CD4-positive, alpha-beta T cell treated with Interleukin-12 subunit alpha and Interleukin-12 subunit beta, for 1 hour (primary cell): Measurements from ENCODE around the gene NTM.

Experiments
- DNase-seq: peaks from one replicate; pipeline ENCODE4 v3.0.0-alpha.2; 2020

NTM gene

DNA sequence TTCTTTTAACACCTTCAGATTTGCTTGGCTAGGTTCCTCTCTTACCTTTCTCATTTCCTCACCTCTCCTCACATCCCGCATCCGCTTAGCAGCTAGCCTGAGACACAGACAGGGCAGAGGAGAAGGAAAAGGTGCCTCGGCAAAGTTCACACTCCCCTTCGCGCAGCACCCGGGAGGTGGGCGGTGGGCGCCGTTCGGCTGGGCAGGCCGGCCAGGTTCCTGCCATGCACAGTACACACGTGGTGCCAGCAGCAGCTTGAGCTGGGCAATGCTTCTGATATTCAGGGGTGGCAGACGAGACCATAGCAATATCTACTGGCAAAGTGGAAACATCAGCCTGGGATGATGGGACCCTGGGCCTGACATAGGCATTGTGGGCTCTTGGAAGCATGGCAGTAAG lies 3.3 kb downstream of the NTM start:
- DNase-seq = no peak

DNA sequence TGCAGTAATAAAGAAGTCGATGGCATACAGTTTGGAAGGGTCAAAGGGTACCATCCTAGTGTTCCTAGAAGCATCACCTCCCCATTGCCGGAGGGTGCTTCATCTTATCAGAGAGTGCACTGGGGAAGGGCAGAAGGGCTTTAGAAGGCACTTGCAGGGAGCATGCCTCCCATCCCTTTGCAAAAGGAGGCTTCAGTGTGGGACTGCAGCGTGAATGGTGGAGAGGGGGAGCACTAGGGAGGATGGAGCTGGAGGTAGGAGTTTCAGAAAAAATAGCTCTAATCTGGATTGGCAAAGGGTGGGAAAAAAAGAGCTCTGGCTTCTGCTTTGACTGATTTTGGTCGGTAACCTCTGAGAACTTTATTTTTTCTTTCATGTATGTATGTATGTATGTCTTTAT lies 5.0 kb downstream of the NTM start:
- DNase-seq = no peak

DNA sequence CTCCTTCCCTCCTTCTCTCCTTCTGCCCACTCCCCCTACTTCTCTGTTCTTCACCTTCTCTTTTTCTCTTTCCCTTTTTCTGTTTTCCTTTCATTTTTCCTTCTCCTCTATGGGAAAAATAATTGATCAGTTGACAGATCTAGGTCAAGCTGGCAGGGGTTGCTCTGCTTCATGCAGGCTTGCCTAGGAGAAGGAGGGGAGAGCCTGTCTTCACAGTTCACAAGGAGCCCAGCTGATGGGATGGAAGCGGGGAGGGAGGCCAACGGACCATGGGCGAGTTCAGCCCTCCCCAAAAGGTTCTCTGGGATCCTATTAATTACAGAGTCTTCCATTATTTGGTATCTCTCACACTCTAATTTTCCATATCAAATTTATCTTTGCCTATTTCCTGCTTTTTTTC lies 5.5 kb downstream of the NTM start:
- no peak for DNase-seq

DNA sequence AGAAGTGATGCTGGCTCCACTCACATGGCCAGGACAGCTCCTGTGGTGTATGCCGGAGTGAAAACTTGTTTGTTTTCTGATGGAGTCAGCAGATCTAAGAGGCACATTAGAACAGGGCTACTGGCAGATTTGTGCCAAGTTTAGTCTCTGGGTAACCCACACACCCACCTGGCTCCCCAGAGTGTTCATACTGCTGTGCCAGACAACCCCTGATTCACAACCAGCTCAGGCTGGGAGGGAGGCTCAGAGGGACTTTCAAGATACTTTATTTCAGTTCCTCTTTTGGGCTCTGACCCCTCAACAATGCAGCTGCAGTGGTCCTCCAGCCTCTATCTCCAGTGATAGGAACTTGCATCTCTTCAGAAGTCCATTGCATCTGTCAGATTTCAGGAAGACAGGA lies 8.5 kb downstream of the NTM start:
- no peak for DNase-seq

DNA sequence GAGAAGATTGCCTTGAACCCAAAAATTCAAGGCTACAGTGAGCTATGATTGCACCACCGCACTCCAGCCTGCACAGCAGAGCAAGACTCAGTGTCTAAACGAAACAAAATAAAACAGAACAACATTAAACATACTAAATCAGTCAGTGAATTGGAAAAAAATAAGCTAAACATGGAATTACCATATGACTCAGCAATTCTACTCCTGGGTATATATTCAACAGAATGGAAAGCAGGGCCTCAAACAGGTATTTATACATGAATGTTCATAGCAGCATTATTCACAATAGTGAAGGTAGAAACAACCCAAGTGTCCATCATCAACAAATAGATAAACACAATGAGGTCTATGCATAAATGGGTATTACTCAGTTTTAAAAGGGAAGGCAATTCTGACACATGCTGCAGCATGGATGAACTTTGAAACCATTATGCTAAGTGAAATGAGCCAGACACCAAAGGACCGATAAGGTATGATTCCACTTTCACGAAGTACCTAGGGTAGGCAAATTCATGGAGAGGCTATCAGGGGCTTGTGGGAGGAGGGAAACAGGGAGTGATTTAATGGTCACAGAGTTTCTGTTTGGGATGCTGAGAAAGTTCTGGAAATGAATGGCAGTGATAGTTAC lies 15.5 kb downstream of the NTM start:
- no peak for DNase-seq

DNA sequence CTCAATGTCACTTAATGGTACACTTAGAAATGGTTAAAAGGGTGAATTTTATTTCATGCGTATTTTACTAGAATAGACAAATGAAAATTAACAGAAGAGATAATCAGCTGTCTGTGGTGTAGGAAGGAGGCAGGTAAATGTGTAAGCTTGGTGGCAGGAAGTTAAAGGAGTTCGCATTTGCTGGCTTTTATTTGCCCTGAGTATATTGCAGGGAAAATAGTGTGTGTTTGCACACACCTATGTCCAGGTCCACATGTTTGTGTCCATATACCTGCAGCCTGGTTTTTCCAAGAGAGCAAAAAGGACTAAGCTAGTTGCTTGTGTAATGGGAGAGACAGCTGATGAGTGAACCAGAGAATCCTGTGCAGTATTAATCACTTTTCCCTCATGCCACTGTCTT lies 16.0 kb downstream of the NTM start:
- no peak for DNase-seq

DNA sequence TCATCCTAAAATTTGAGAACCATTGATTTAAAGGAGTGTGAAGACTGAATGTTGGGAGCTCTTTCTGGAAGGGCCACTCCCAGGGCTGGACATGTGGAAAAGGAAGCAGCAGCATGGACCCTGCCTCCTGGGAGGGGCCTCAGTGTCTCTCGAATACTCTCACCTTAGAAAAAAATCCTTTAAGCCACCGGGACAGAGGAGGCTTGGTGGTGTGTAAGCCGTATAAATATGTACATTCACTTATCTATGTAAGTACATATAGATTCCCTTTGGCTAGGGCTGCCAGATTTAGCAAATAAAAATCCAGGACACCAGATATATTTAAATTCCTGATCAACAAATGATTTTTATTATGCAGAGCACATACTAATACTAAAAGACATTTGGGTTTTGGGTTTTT lies 17.6 kb downstream of the NTM start:
- DNase-seq = no peak

DNA sequence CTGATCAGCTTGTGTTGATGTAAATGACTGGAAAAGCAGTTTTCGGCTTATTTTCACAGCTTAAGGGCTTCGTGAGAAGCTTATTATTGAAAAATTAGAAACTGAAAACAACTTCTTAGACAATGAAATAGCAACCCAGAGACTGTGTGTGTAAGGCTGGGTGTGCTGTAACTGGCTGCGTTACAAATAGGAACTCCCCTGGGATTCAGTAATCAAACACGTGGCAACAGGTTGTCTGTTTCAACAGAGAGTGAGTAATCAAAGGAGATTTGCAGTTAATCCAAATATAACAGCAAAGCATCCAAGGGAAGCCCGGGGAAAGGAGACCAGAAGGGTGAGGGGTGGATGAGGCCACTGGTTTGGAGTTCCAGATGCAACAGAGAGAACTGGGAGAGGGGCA lies 19.2 kb downstream of the NTM start:
- no peak for DNase-seq

DNA sequence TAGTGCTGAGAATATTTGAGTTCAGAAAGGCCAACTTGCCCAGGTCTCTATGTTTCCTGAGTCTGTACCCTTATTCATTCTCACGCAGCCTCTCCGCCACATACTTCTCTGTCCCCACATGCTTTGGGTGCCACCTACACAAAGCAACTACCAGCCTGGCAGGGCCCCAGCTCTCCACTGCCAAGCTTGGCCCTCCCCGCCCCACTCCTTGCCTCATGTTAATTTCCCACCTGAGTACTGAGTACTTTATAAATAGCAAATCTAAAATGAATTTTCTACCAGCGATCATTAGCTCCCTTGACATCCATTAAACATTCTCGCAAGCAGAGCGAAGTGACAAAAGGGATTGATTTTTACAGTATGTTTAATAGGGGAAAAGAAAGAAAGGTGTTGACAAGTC lies 20.8 kb downstream of the NTM start:
- DNase-seq = no peak

DNA sequence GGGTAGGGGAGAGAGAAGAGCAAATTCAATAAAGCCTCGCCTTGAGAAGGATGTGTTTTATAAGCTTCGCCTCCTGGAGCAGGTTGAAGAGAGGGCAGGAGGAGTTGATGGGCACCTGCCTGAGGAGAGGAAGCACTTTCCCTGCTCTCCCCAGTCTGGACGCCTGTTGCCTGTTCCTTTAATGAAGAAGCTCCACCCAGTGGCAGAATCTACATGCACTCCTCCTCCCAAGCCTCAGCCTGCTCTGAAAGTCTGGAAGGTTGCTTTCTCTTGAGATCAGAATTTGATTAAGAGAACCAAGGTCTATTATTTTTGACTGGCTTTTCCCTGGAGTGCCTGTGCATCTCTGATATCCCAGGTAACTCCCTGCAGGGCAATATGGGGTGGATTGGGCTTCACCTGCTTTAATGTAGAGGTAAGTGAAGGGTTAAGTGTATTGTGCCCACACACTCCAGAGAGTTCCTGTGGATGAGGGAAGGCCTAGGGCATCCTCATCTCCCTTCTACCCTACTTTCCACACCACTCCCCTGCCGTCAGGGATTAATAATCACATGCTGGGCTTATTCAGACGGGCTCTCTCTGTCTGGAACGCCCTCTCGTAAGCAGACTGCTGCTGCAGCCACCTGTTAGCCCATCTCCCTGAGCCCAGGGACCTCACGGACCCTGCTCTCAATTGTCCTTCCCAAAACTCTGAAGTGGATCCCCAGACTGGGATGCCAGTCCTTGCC lies 22.3 kb downstream of the NTM start:
- no peak for DNase-seq

DNA sequence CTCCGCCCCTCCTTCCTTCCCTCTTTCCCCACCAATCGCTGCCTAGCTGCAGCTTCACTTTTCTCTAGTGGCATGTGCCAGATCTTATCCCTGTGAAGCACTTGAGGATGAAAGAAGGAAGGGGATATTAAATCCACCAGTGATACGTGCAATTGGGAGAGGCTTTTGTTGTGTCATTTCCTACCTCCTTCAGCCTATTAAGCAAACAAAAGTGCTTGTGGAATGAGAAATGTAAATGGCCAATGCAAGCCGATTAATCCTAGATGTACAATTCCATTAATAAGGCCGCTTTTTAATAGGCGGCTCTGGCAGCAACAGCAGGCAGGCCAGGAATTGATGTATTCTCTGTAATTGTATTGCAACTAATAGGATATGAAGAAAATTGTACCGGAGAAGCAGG lies 23.3 kb downstream of the NTM start:
- DNase-seq = no peak

DNA sequence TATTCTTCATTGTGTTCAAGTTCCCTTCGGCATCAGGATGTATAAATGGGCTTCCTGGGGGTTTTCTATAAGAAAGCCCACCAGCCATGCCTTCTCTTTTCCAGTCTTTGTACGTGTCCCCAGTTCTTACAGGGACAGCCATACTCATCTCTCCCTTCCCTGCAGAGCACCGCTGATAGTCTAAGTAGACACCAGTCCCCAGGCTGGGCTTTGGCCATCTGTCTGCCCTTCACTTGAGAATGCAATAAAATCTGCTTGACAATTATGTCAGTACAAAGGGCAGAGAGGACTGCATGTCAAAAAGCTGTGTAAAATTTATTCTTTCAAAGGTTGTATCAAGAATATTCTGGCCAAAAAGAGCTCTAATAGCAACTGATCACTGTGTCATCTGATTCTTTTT lies 27.3 kb downstream of the NTM start:
- no peak for DNase-seq

DNA sequence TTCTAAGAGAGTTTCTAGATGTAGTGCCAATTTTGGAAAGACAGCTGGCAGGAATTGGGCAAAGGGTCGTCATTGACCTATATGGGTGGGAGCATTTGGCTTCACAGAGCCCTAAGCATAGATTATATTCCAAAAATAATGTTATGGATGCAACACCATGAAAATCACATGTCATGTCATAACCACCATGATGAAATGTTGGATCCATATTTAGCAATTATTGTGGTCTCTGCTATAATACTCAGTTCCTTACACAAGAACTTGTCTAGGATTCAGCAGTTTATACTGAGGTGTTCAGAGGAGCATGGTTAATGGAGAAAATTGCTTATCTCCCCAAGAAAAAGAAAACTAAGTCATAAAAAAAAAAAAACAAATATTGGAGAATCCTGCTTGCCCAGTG lies 31.6 kb downstream of the NTM start:
- DNase-seq = no peak

DNA sequence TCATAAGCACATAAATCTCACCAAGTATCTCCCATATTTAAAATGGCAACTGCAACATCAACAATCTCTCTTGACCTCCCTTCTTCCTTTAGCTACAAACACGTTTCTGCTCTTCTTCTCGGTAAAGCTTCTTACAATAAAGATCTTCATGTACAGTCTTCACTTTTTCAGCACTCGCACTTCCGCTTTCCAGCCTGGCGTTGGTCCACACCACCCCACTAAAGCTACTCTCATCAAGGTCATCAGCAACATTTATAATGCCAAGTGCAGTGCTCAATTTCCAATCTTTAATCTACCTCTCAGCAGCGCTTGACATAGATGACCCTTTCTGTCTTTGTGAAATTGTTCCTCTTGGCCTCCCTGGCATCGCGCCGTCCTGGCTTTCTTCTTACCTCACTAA lies 33.6 kb downstream of the NTM start:
- DNase-seq = no peak

DNA sequence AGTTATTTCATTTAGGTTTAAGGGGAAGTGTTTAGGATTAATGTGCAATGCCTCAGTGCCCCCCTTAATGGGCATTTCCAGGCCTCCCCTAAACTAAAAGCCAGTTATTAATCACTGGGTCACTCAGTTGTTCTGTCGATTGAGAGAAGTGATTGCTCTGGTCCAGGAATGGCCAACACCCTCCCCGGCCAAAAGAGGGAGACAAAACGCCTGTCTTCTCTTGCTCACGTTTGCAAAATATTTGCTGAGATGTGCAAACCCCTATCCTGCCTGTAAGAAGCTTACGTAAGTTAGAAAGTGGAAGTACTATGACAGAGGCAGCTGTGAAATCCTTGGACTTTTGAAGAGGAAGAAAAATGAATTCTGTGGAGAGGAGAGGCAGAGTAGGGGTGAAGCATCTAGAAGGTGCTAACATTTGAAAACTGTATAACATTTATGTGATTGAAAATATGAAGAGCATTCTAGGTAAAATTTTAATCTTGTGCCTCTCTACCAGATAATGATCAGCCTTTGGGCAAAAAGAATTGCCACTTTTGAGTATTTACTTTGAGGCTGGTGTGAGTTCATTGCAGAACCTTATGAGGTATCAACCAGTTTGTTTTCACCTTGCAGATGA lies 37.7 kb downstream of the NTM start:
- DNase-seq = no peak

DNA sequence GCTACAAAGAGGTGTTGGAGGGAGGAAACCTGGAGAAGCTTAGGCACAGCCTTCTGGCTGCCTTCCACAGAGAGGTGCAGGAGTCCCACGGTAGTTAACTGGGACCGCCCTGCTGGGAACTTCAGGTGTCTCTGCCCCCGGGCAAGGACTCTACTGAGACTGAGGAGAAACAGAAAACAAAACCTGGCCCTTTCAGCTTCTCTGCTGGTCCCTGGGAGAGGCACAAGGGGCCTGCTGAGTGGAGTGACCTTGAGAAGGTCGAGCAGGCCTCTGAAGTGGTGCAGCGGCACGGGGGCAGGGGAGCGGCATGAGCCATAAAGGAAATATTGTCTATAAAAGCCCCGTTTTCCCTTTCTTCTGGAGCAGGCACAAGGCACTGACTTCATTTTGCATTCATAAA lies 38.9 kb downstream of the NTM start:
- no peak for DNase-seq

DNA sequence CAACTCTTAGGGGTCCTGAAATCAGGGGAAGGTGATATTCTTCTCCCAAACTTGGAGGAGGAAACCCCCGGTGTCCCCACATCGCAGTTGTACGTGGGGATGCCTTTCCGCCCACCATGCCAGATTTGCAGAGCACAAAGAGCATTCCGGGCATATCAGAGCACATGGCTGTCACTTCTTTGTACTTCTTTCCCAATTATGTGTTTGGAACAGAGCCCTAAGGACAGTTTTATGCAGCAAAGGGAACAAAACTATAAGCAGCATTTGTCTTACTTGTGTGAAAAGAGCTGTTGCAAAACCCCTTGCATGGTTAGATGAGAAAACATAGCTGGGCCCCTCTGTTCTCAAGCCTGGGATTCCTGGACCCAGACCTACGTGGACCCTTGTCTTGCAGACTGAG lies 41.2 kb downstream of the NTM start:
- DNase-seq = no peak

DNA sequence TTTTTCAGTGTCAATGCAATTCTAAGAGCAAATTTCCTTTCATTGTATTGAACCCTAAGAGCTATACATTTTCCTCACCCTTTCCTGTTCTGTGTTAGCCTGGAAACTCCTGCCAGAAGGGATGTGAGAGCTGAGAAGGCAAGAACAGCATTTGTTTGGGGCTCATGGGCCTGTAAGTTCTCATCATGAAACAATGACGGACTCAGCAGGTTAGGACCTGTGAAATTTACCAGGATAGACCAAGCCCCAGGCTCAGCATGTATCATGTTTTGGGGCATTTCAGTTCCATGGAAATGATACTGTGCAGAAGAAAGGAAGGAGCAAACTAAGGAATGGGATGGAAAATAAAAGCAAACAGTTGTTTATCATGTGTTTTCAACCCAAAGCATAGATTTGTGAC lies 41.6 kb downstream of the NTM start:
- no peak for DNase-seq

DNA sequence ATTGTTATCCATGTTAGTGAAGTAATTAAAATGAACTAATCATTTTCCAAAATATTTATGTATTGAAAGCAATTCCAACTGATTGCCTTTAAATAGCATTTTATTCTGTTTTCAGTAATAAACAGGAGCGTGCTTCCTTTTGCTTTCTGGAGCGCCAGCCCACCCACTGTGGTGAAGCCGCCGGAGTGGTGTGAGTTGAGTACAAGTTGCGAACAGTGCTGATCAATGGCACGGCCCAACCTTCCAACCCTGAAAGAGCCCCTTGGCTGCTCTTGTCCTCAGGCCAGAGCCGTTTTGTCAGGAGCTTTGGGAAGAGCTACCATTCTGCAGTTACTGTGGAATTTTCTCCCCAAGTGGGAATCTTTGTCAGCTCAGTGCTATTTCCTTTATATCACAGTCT lies 42.8 kb downstream of the NTM start:
- DNase-seq = no peak

DNA sequence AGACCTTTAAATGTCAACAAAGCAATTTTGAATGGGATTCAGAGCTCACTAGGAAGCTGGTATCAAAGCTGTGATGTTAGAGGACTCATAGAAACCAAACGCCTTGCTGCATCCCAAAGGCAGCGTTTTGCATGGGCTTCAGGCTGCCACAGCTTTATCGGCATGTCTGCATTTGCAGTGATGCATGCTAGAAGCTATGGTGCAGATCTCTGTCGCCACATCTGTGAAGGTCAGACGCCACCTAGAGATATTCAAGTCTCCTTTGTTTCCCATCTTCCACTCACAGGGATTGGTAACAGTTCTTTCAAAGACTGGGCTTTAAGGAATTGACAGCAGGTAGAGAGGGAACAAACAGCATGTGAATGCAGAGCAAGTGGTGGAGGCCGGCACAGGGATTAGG lies 47.8 kb downstream of the NTM start:
- no peak for DNase-seq

DNA sequence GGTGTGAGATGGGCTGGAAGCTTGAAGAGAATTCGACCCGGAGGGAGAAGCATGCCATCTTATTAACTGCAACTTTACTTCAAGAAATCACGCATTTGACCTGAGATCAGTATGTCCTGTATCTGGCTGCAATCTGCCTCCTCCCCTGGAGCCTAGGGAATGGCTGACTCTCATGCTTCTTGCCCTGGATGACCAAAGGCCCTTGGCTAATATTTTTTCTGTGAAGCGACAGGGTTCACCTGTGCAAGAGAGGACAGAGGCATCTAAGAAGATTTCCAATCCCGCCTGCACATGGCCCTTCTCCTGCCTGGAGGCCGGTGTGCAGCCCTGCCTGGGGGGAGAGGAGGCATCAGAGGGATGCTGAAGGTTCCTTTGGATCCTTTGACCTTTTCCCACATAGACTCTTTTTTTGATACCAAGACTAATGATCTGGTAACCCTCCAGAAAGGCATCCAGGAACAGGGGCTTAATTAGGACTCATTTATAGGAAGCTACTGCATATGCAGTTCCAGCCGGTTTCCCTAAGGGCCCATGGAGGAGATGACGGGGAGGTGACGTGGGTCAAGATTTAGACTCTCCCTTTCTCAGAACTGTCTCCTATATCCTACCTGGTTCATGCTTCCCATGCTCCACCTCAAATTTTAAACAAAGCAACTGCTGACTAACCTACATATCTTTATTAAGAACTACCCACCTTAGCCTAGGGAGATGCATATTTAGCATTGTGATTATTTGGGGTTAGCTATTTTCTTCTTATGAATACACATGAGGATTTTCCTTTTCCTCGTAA lies 50.8 kb downstream of the NTM start:
- no peak for DNase-seq

DNA sequence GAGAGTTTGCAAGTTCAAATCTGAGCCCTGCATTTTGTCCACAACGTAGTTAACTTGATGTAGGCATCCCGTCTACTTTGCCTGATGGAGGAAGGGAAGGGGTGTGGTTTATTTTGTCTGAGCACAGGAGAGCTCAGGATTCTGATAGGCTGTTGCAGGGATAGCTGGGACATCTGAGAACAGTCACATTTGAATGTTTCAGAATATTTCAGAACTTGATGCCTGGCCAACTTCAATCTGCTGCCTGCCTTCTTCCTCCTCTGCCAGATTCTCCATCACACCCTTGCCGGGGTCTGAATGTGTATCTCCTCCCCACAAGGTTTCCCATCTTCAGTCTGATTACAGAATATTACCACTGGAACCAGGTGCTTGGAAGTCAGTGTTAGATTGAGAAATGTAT lies 51.6 kb downstream of the NTM start:
- no peak for DNase-seq

DNA sequence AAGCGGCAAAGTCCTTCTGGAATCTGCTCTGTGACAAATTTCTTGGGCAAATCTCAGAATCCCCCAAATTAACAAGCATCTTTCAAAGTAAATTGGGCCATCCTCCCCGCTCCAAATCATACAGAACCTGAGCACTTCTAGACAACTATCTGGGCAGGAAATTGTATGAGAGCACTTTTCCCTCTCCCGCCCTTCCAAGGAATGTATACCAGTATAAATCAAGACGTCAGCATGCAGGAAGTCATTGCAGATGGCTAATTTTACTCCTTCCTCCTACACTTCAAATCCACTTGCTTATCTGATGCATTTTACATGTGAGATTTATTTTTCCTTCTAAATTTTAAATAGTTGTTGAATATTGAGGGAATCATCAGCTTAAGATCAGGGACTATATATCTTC lies 52.1 kb downstream of the NTM start:
- no peak for DNase-seq

DNA sequence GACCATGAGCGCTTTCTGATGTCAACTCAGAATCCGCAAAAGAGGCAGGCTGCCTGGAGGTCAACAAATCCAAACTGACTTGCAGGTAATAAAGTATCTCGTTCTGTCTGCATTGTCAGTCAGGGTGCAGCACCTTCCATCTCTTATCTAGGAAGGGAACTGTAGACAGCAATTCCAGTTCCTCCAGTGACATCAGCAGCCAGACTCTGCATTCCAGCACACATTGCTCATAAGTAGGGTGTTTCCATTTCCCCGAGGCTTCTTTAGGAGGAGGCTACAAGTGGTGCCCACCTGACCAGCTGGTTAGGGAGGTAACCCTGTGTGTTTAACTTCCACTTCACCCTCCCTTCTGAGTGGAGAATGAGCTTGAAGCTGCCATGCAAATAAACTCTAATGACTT lies 53.3 kb downstream of the NTM start:
- no peak for DNase-seq
